A673 (cell line): ENCODE measurements around the gene SERHL2. TPM values are rescaled to one million over a fixed set of nuclear protein-coding genes. Genes with fewer than 3 reads are reported as not detected.
A peak's percentile ranks its signal among the peaks of the same experiment; 100 is the strongest.
"Not testable (repeated sequence)": the region's sequence is repeated elsewhere in the genome, so short reads cannot be mapped to it uniquely, and the experiment has no call there.

Source experiments
- BruUV-seq: library from RNA; stranded (reverse); fragments of 400-500 nt; replicated peaks from 2 replicates; lab custom pipeline; 2021; lab: Mats Ljungman, UMichigan
- CTCF ChIA-PET: fragments of 300-600 bp; sonication (Branson Sonifier 250); formaldehyde crosslinking; loops from one replicate; lab custom pipeline; 2022; ENCODE audit warnings: antibody characterized with exemption; lab: Charles Lee
- POLR2A ChIA-PET: fragments of 300-600 bp; sonication (Branson Sonifier 250); formaldehyde crosslinking; loops from one replicate; lab custom pipeline; 2022; ENCODE audit warnings: antibody characterized with exemption; ENCODE audit not compliant: low non-redundant PET; lab: Charles Lee
- DNase-seq: peaks from one replicate; pipeline ENCODE4 v3.0.0-alpha.2; 2015; ENCODE audit warnings: low spot score
- H3K27ac ChIP-seq: fragments of 200-600 bp; sonication (generic); 2 replicates; pipeline ENCODE4 v1.5.1; 2016; ENCODE audit warnings: mixed run types, low read depth, mild to moderate bottlenecking, mixed read lengths, antibody characterized with exemption, low read length; ENCODE audit not compliant: poor library complexity, severe bottlenecking
- H3K27me3 ChIP-seq: fragments of 200-600 bp; sonication (generic); replicated peaks from 2 replicates; pipeline ENCODE4 v1.6.1; 2017; ENCODE audit warnings: mixed run types, low read depth, mild to moderate bottlenecking, mixed read lengths, antibody characterized with exemption, low read length; ENCODE audit not compliant: insufficient read depth, poor library complexity
- H3K36me3 ChIP-seq: fragments of 200-600 bp; sonication (generic); 2 replicates; pipeline ENCODE4 v1.6.1; 2016; ENCODE audit warnings: mixed run types, mild to moderate bottlenecking, mixed read lengths, antibody characterized with exemption, low read length; ENCODE audit not compliant: insufficient read depth, poor library complexity, severe bottlenecking
- H3K4me1 ChIP-seq: fragments of 200-600 bp; sonication (generic); 2 replicates; pipeline ENCODE4 v1.6.1; 2017; ENCODE audit warnings: mixed run types, mild to moderate bottlenecking, mixed read lengths, antibody characterized with exemption, low read length; ENCODE audit not compliant: insufficient read depth, poor library complexity, severe bottlenecking
- H3K4me3 ChIP-seq: fragments of 200-600 bp; sonication (generic); 2 replicates; pipeline ENCODE4 v1.5.1; 2016; ENCODE audit warnings: low read depth, mixed run types, mild to moderate bottlenecking, mixed read lengths, low read length; ENCODE audit not compliant: poor library complexity, severe bottlenecking
- H3K9me3 ChIP-seq: fragments of 200-600 bp; sonication (generic); 2 replicates; pipeline ENCODE4 v1.6.1; 2016; ENCODE audit warnings: mixed run types, low read depth, mild to moderate bottlenecking, mixed read lengths, antibody characterized with exemption, low read length; ENCODE audit not compliant: poor library complexity, severe bottlenecking
- CTCF ChIP-seq: fragments of 300-800, 200-600 bp; sonication (generic); conservative IDR thresholded peaks from 2 replicates; pipeline ENCODE4 v1.5.1; 2017; ENCODE audit warnings: low read depth, mild to moderate bottlenecking, antibody characterized with exemption, low read length, moderate library complexity, mixed read lengths
- EZH2 ChIP-seq: fragments of 200-600 bp; sonication (generic); IDR thresholded peaks from 2 replicates; pipeline ENCODE4 v1.6.1; 2017; ENCODE audit warnings: borderline replicate concordance, low read depth, mild to moderate bottlenecking, mixed read lengths, antibody characterized with exemption, low read length; ENCODE audit not compliant: poor library complexity, severe bottlenecking
- intact Hi-C: fragments of 100-400 bp; cut with micrococcal nuclease; formaldehyde crosslinking; loops from one replicate; pipeline ENCODE4 v1.10.0; 2022; ENCODE audit not compliant: unreplicated experiment
- total RNA-seq: library from RNA; stranded (reverse); gene quantifications from 2 replicates; pipeline ENCODE4 v1.2.3, GENCODE V29; 2021

SERHL2 gene
- total RNA-seq, 1 experiment from 2014 or later: 0.49 TPM

DNA sequence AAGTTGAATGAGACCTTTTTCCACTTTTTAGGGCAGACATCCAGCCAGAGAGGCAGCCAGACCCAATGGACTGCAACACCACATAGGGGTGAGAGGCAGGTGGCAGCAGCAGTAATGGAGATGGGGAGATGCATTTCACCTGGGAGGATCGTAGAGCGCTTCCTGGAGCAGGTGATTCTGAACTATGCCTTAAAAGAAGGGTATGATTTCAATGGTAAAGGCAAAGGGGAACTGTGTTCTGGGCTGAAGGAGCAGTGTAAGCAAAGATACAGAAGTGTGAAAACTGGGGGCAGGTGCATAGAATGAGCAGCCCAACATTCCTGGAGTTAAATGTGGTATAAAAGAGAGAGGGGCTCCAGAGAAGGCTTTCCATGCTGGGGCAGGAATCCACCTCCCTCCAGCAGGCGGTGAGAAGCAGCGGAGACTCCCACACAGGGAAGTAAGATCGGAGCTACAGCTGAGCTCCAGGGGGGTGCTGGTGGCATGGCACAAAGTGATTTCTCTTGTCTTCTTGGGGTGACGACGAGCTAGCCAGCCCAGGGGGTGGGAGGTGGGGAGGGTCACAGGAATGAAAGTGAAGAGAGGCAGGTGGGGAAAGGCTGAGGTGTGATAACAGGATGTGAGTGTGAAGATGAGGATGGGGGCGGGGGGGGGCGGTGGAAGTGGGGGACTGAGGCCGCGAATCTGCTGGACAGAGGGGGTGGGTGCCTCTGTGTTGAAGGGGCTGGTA is 4.3 kb upstream of the SERHL2 start:
- no peak overlapping the region for H3K27ac ChIP-seq
- H3K9me3 ChIP-seq: no peaks in the 10 kb centered on the region
- no peaks in the 10 kb centered on the region for H3K27me3 ChIP-seq
- intact Hi-C loops: no loop called here
- no peak overlapping the region for H3K4me3 ChIP-seq
- no peak for TF ChIP-seq CTCF
- no peak for TF ChIP-seq EZH2
- H3K36me3 ChIP-seq: no peaks in the 10 kb centered on the region
- CTCF ChIA-PET: no interaction called here
- H3K4me1 ChIP-seq: peaks cover 5% of the 10 kb centered on the region
- POLR2A ChIA-PET: no interaction called here
- no TSS peak for BruUV-seq
- DNase-seq: no peak

- BruUV-seq, CTCF ChIA-PET: not testable (repeated sequence)
Observed at GRCh38 chr22:42552294-42552647, 1.5 kb upstream of the SERHL2 start.

GRCh38 chr22:42560381-42560780 is 6.6 kb downstream of the SERHL2 start:
- ChIA-PET POLR2A (no interaction called here), CTCF (no interaction called here)
- Histone ChIP-seq H3K36me3 (no peaks in the 10 kb centered on the region), H3K4me3 (no peak overlapping the region), H3K9me3 (no peaks in the 10 kb centered on the region), H3K4me1 (no peaks in the 10 kb centered on the region), H3K27me3 (no peaks in the 10 kb centered on the region), H3K27ac (no peak overlapping the region)
- intact Hi-C loops: no loop called here
- no TSS peak for BruUV-seq
- DNase-seq: no peak
- TF ChIP-seq CTCF (no peak), EZH2 (no peak)

More at GRCh38 chr22:42552294-42552647, 1.5 kb upstream of the SERHL2 start:
- H3K4me3 ChIP-seq, H3K27ac ChIP-seq, DNase-seq, intact Hi-C loops, H3K4me1 ChIP-seq, H3K9me3 ChIP-seq, H3K36me3 ChIP-seq, POLR2A ChIA-PET, H3K27me3 ChIP-seq: not testable (repeated sequence)

GRCh38 chr22:42560781-42561180 is 7.0 kb downstream of the SERHL2 start:
- DNase-seq: peak; percentile 42
- no peaks in the 10 kb centered on the region for H3K4me1 ChIP-seq
- no peak overlapping the region for H3K27ac ChIP-seq
- intact Hi-C loops: no loop called here
- CTCF ChIA-PET: no interaction called here
- TF ChIP-seq EZH2 (no peak), CTCF (peak; percentile 66)
- no peaks in the 10 kb centered on the region for H3K9me3 ChIP-seq
- H3K4me3 ChIP-seq: no peak overlapping the region
- no peaks in the 10 kb centered on the region for H3K27me3 ChIP-seq
- POLR2A ChIA-PET: no interaction called here
- no TSS peak for BruUV-seq
- no peaks in the 10 kb centered on the region for H3K36me3 ChIP-seq
